COLO829 (cell line): ENCODE measurements around the gene KRTAP12-2.
"Not testable (repeated sequence)": the region's sequence is repeated elsewhere in the genome, so short reads cannot be mapped to it uniquely, and the experiment has no call there.

ENCODE experiments used
- DNase-seq: peaks from one replicate; pipeline ENCODE4 v3.0.0; 2012; ENCODE audit warnings: low spot score

KRTAP12-2 gene

GRCh38 chr21:44702111-44702972 is 35.6 kb upstream of the KRTAP12-2 start:
- DNase-seq = no peak

GRCh38 chr21:44701541-44701940 is 34.8 kb upstream of the KRTAP12-2 start:
- no peak for DNase-seq

- no peak for DNase-seq
Measured at GRCh38 chr21:44701023-44701400, 34.3 kb upstream of the KRTAP12-2 start.

- DNase-seq = no peak
Measured at GRCh38 chr21:44700101-44701022, 33.6 kb upstream of the KRTAP12-2 start.

- no peak for DNase-seq
Measured at GRCh38 chr21:44699502-44700001, 32.8 kb upstream of the KRTAP12-2 start.

GRCh38 chr21:44697811-44698734 is 31.3 kb upstream of the KRTAP12-2 start:
- no peak for DNase-seq

- not testable (repeated sequence) for DNase-seq
Measured at GRCh38 chr21:44697172-44697810, 30.6 kb upstream of the KRTAP12-2 start, which contains the start of gene KRTAP10-12. Gene KRTAP10-12 (plus strand): TSS chr21:44697172. CDS start chr21:44697202, 30 bp downstream.

- no peak for DNase-seq
Measured at GRCh38 chr21:44696572-44696971, 29.8 kb upstream of the KRTAP12-2 start.

- no peak for DNase-seq
Measured at GRCh38 chr21:44695641-44696040, 28.9 kb upstream of the KRTAP12-2 start.

GRCh38 chr21:44695184-44695583 is 28.5 kb upstream of the KRTAP12-2 start:
- no peak for DNase-seq

- DNase-seq = no peak
Measured at GRCh38 chr21:44694776-44695175, 28.0 kb upstream of the KRTAP12-2 start.

GRCh38 chr21:44692798-44693512 is 26.2 kb upstream of the KRTAP12-2 start:
- DNase-seq = no peak

GRCh38 chr21:44691686-44692085 is 25.0 kb upstream of the KRTAP12-2 start:
- no peak for DNase-seq

- DNase-seq = not testable (repeated sequence)
Measured at GRCh38 chr21:44689740-44690139, 23.0 kb upstream of the KRTAP12-2 start.

- no peak for DNase-seq
Measured at GRCh38 chr21:44687671-44688070, 20.9 kb upstream of the KRTAP12-2 start.

GRCh38 chr21:44686843-44687561 is 20.3 kb upstream of the KRTAP12-2 start:
- DNase-seq = no peak

GRCh38 chr21:44686000-44686781 is 19.5 kb upstream of the KRTAP12-2 start:
- DNase-seq = no peak

GRCh38 chr21:44685050-44685449 is 18.3 kb upstream of the KRTAP12-2 start:
- DNase-seq = not testable (repeated sequence)

- no peak for DNase-seq
Measured at GRCh38 chr21:44684483-44684882, 17.8 kb upstream of the KRTAP12-2 start.
